AG09309 (cell line): Measurements from ENCODE around the gene FRY.

ENCODE experiments used
- DNase-seq: peaks from one replicate; pipeline ENCODE4 v3.0.0-alpha.2; 2010; ENCODE audit warnings: low read depth
- H3K4me3 ChIP-seq: 2 replicates; pipeline ENCODE4 v1.5.1; 2011; ENCODE audit warnings: mild to moderate bottlenecking, low read depth, low read length, moderate library complexity; ENCODE audit not compliant: control insufficient read depth
- CTCF ChIP-seq: IDR thresholded peaks from 2 replicates; pipeline ENCODE4 v1.5.1; 2011; ENCODE audit warnings: mild to moderate bottlenecking, low read depth, low read length, inconsistent platforms; ENCODE audit not compliant: insufficient read depth, control insufficient read depth; ENCODE audit errors: missing control alignments

FRY gene

GRCh38 chr13:32300406-32300805 is 268.8 kb downstream of the FRY start:
- no peak for DNase-seq
- no peak for TF ChIP-seq CTCF
- H3K4me3 ChIP-seq = no peak overlapping the region

GRCh38 chr13:32300920-32301319 is 269.3 kb downstream of the FRY start:
- TF ChIP-seq CTCF = no peak
- H3K4me3 ChIP-seq = no peak overlapping the region
- DNase-seq = no peak

GRCh38 chr13:32302461-32302860 is 270.9 kb downstream of the FRY start:
- no peak overlapping the region for H3K4me3 ChIP-seq
- DNase-seq = no peak
- TF ChIP-seq CTCF = no peak

GRCh38 chr13:32305646-32306045 is 274.1 kb downstream of the FRY start:
- TF ChIP-seq CTCF = no peak
- no peak for DNase-seq

GRCh38 chr13:32309312-32310133 is 277.9 kb downstream of the FRY start:
- no peak for TF ChIP-seq CTCF
- H3K4me3 ChIP-seq = no peak overlapping the region
- no peak for DNase-seq

More at GRCh38 chr13:32305646-32306045, 274.1 kb downstream of the FRY start:
- no peak overlapping the region for H3K4me3 ChIP-seq

- no peak overlapping the region for H3K4me3 ChIP-seq
- no peak for DNase-seq
- TF ChIP-seq CTCF = peak; percentile 67
These were observed 278.6 kb downstream of the FRY start for GRCh38 chr13:32310134-32310706.
